AG04450 (cell line): ENCODE results near the gene KCP. TPM values are rescaled to one million over a fixed set of nuclear protein-coding genes. Genes with fewer than 3 reads are reported as not detected.

Experiments used
- CTCF ChIA-PET: fragments of 300-600, 350-600 bp; formaldehyde crosslinking; extraction: SDS; loops from one replicate; lab custom pipeline; 2022; ENCODE audit warnings: antibody characterized with exemption, inconsistent platforms; lab: Charles Lee
- POLR2A ChIA-PET: fragments of 350-600 bp; formaldehyde crosslinking; extraction: SDS; loops from one replicate; lab custom pipeline; 2021; ENCODE audit warnings: antibody characterized with exemption, inconsistent platforms; lab: Yijun Ruan, JAX
- DNase-seq: peaks from one replicate; pipeline ENCODE4 v3.0.0-alpha.2; 2011; ENCODE audit warnings: low read depth, low spot score
- H3K27ac ChIP-seq: one replicate; pipeline ENCODE4 v1.5.1; 2012; ENCODE audit warnings: low read depth, low read length, control low read depth
- H3K27me3 ChIP-seq: one replicate; pipeline ENCODE4 v1.6.0; 2012; ENCODE audit warnings: low read length; ENCODE audit not compliant: control insufficient read depth, insufficient read depth
- H3K4me3 ChIP-seq: 2 replicates; pipeline ENCODE4 v1.5.1; 2011; ENCODE audit warnings: mild to moderate bottlenecking, low read depth, low read length, control low read depth
- H3K9me3 ChIP-seq: 2 replicates; pipeline ENCODE4 v1.5.1; 2012; ENCODE audit warnings: low read length; ENCODE audit not compliant: control insufficient read depth, insufficient read depth
- CTCF ChIP-seq: IDR thresholded peaks from 2 replicates; pipeline ENCODE4 v1.5.1; 2011; ENCODE audit warnings: low read depth, low read length, control low read depth, inconsistent platforms
- polyA plus RNA-seq: library from polyadenylated mRNA; depleted of rRNA; stranded (reverse); fragments of >200 nt; gene quantifications from 2 replicates; pipeline ENCODE4 v1.2.3, GENCODE V29; 2011

The KCP gene
- polyA plus RNA-seq, 1 experiment = 0.04 TPM

GRCh38 chr7:128941946-128942526 is 31.5 kb upstream of the KCP start:
- Histone ChIP-seq H3K9me3 (no peaks in the 10 kb centered on the region; the same call in 1 of the 2 replicates), H3K4me3 (no peak overlapping the region), H3K27ac (no peak overlapping the region), H3K27me3 (peaks cover 58% of the 10 kb centered on the region)
- ChIA-PET POLR2A (no interaction called here), CTCF (no interaction called here)
- DNase-seq = no peak
- TF ChIP-seq CTCF = no peak

- DNase-seq = no peak
- TF ChIP-seq CTCF = no peak
- Histone ChIP-seq H3K27me3 (peaks cover 60% of the 10 kb centered on the region), H3K27ac (no peak overlapping the region), H3K9me3 (no peaks in the 10 kb centered on the region; the same call in 1 of the 2 replicates), H3K4me3 (no peak overlapping the region)
- POLR2A ChIA-PET = no interaction called here
- CTCF ChIA-PET = no interaction called here
Observed at GRCh38 chr7:128941323-128941890, 30.9 kb upstream of the KCP start.

GRCh38 chr7:128940494-128941322 is 30.2 kb upstream of the KCP start:
- Histone ChIP-seq H3K27ac (no peak overlapping the region), H3K4me3 (no peak overlapping the region), H3K27me3 (peaks cover 64% of the 10 kb centered on the region), H3K9me3 (no peaks in the 10 kb centered on the region; the same call in 1 of the 2 replicates)
- TF ChIP-seq CTCF = no peak
- CTCF ChIA-PET = interaction anchor here (0.9 kb wide), 1 partner anchor 57 kb away, joined by 3 read pairs; no protein-coding TSS in a partner anchor
- DNase-seq = no peak
- POLR2A ChIA-PET = no interaction called here

- Histone ChIP-seq H3K9me3 (no peaks in the 10 kb centered on the region; the same call in 1 of the 2 replicates), H3K4me3 (no peak overlapping the region), H3K27me3 (peaks cover 66% of the 10 kb centered on the region), H3K27ac (no peak overlapping the region)
- no peak for DNase-seq
- CTCF ChIA-PET = interaction anchor here (0.9 kb wide), 1 partner anchor 57 kb away, joined by 3 read pairs; no protein-coding TSS in a partner anchor
- POLR2A ChIA-PET = no interaction called here
- TF ChIP-seq CTCF = no peak
Observed at GRCh38 chr7:128939861-128940410, 29.4 kb upstream of the KCP start.
